ENCODE results near the gene MALL.
"Not testable (repeated sequence)": the region's sequence is repeated elsewhere in the genome, so short reads cannot be mapped to it uniquely, and the experiment has no call there.

The MALL gene

GRCh38 chr2:110105608-110106467 is 9.8 kb downstream of the MALL start:
- H3K27ac ChIP-seq: no peak overlapping the region
- H3K4me2 ChIP-seq: no peak overlapping the region
- no peak overlapping the region for H3K9ac ChIP-seq
- H4K20me1 ChIP-seq: no peaks in the 10 kb centered on the region
- H3K4me3 ChIP-seq: no peak overlapping the region
- H3K9me3 ChIP-seq: peaks cover 9% of the 10 kb centered on the region
- H3K4me1 ChIP-seq: peaks cover 10% of the 10 kb centered on the region
- TF ChIP-seq Cebpa-rat (IDR thresholded peaks at IDR 0.05): no peak
- H3K27me3 ChIP-seq: no peaks in the 10 kb centered on the region
- no peaks in the 10 kb centered on the region for H3K36me3 ChIP-seq

DNA sequence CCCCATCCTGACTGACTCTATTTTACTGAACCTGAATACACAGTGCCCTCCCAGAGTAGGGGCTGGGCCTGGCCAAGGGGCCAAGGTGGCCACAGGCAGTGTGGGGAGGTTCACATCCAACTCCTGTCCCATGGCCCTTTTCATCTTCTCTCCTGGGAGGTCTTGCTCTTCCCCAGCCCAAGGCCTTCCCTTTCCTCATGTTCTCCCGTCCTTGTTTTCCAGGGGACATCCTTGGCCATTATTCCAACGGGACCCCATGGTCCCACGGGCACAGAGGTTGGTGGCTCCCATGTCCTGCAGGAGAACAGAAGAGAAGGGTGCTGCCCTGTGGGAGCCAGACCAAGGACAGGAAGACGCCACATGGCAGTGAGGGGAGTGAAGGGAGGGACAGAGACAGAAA is 10.4 kb downstream of the MALL start:
- no peaks in the 10 kb centered on the region for H4K20me1 ChIP-seq
- H3K9me3 ChIP-seq: peaks cover 9% of the 10 kb centered on the region
- TF ChIP-seq Cebpa-rat (IDR thresholded peaks at IDR 0.05): no peak
- no peak overlapping the region for H3K27ac ChIP-seq
- H3K36me3 ChIP-seq: no peaks in the 10 kb centered on the region
- H3K4me2 ChIP-seq: no peak overlapping the region
- H3K4me3 ChIP-seq: no peak overlapping the region
- peaks cover 16% of the 10 kb centered on the region for H3K4me1 ChIP-seq
- no peak overlapping the region for H3K9ac ChIP-seq
- H3K27me3 ChIP-seq: no peaks in the 10 kb centered on the region

- Histone ChIP-seq H3K4me2 (no peak overlapping the region), H3K9ac (no peak overlapping the region), H3K27me3 (no peaks in the 10 kb centered on the region), H3K9me3 (peaks cover 9% of the 10 kb centered on the region), H3K27ac (no peak overlapping the region), H3K4me1 (peaks cover 17% of the 10 kb centered on the region), H4K20me1 (no peaks in the 10 kb centered on the region), H3K36me3 (no peaks in the 10 kb centered on the region), H3K4me3 (no peak overlapping the region)
- no peak for TF ChIP-seq Cebpa-rat (IDR thresholded peaks at IDR 0.05)
Observed at GRCh38 chr2:110104025-110104771, 11.4 kb downstream of the MALL start.

DNA sequence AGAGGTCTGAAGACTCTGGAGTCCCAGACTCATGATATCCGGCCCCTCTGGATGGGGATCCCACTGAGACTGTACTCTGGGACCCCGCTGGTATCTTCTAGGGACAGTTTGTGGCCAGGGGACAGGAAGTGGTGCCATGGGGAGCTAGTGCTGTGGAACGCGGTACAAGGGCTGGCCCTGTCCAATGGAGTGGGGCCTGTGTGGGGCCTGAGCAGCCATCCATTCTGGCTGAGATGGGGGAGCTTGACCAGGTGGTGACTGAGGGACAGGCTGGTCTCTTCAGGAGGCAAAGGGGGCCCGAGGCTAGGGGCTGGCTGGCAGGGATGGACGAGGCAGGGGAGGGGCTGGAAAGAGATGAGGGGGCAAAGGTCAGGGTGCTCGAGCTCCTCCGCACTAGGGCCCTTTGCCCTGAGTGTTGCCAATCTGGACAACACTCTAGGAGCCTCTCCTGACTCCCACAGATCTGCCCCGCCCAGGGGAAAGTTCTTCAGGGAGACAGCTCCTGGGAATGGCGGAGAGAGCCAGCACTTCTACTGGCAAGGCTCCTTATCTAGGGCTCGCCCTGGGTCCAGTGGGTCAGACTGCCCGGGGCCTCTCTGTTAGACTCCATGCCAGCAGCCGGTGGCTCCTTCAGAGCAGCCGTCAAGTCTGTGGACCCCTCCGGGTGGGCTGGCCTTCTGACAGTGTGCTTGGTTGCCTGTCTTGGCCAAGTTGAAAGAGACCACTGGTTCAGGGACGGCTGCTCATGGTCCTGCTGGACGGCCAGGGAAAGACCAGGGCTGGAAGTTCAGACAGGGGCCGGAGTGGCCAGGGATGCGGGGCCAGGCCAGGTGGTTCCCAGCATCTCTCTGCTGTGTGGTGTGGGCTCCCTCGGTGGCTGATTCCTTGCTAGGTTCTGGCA is 12.3 kb downstream of the MALL start:
- H3K4me3 ChIP-seq: no peak overlapping the region
- H3K27me3 ChIP-seq: no peaks in the 10 kb centered on the region
- H3K4me1 ChIP-seq: peaks cover 17% of the 10 kb centered on the region
- no peak overlapping the region for H3K9ac ChIP-seq
- no peaks in the 10 kb centered on the region for H4K20me1 ChIP-seq
- no peak for TF ChIP-seq Cebpa-rat (IDR thresholded peaks at IDR 0.05)
- H3K4me2 ChIP-seq: no peak overlapping the region
- H3K27ac ChIP-seq: no peak overlapping the region
- H3K36me3 ChIP-seq: no peaks in the 10 kb centered on the region
- peaks cover 9% of the 10 kb centered on the region for H3K9me3 ChIP-seq

GRCh38 chr2:110101901-110102803 is 13.5 kb downstream of the MALL start:
- Histone ChIP-seq H3K9ac (no peak overlapping the region), H3K9me3 (peaks cover 4% of the 10 kb centered on the region), H3K4me1 (peaks cover 17% of the 10 kb centered on the region), H3K27ac (no peak overlapping the region), H3K4me2 (no peak overlapping the region), H3K4me3 (no peak overlapping the region), H3K27me3 (no peaks in the 10 kb centered on the region), H4K20me1 (no peaks in the 10 kb centered on the region), H3K36me3 (no peaks in the 10 kb centered on the region)
- TF ChIP-seq Cebpa-rat (IDR thresholded peaks at IDR 0.05): no peak

DNA sequence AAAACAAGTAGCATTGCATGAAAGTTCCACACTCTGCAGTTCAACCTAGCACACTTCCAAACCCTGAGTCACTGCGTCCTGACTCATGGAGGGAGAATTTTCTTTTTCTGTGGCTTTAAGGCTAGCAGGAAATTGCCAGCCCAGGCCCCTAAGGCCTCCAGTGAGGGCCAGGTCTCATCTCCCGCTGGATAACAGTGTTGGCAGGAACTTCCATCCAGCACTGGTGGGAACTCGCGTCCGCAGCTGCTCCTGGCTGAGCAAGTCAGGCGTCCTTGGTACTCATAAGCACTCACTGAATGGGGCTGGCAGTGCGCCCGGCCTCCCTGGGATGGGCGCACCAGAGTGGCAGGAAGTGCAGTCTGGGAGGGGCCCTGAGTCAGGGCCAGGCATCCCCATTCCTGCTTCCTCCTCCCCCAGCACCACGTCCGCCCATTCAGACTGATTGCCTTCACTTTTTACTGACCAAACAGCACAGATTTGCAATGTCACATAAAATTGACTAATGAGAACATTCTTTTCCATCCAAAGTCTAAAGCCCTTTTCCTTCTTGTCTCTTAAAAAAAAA is 14.3 kb downstream of the MALL start:
- Histone ChIP-seq H3K4me3 (no peak overlapping the region), H3K27ac (no peak overlapping the region)

DNA sequence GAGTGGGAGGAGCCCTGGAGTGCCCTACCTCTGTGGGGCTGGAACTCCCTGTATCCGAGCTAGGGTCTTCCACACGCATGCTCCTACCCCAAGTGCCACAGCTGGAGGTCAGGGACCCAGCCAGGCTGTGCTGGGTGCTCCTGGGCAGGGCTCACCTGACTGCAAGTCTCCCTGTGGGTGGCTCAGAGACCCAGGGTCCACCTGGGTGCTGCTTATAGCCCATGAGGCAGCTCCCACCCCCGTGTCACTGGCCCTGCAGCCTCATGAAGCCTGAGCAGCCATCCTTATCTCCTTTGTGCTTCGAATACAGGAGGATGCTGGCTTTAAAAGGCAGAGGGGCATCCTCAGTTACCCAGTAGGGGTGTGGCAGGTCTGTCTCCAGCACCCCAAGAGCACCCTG is 14.7 kb downstream of the MALL start:
- H3K36me3 ChIP-seq, H3K9ac ChIP-seq, H3K27ac ChIP-seq, H3K9me3 ChIP-seq, H3K4me3 ChIP-seq, H4K20me1 ChIP-seq, H3K27me3 ChIP-seq: not testable (repeated sequence)
- H3K4me2 ChIP-seq: peak overlapping the region; percentile 61
- H3K4me1 ChIP-seq: peaks cover 17% of the 10 kb centered on the region

More for the DNA sequence above, 14.3 kb downstream of the MALL start:
- Histone ChIP-seq H3K9me3 (no peaks in the 10 kb centered on the region), H4K20me1 (no peaks in the 10 kb centered on the region), H3K27me3 (no peaks in the 10 kb centered on the region), H3K4me2 (peak overlapping the region; percentile 61), H3K36me3 (no peaks in the 10 kb centered on the region), H3K9ac (no peak overlapping the region), H3K4me1 (peaks cover 17% of the 10 kb centered on the region)
- no peak for TF ChIP-seq Cebpa-rat (IDR thresholded peaks at IDR 0.05)

- no peak for TF ChIP-seq Cebpa-rat (IDR thresholded peaks at IDR 0.05)
- Histone ChIP-seq H4K20me1 (no peaks in the 10 kb centered on the region), H3K9me3 (no peaks in the 10 kb centered on the region), H3K4me2 (peak overlapping the region; percentile 61), H3K27me3 (no peaks in the 10 kb centered on the region), H3K9ac (no peak overlapping the region), H3K36me3 (no peaks in the 10 kb centered on the region), H3K27ac (no peak overlapping the region), H3K4me1 (peaks cover 17% of the 10 kb centered on the region), H3K4me3 (no peak overlapping the region)
Observed at GRCh38 chr2:110100480-110100879, 15.1 kb downstream of the MALL start.

Data from BLaER1 (cell line).